K562 (cell line): ENCODE results near the gene RBMXL3. TPM values are rescaled to one million over a fixed set of nuclear protein-coding genes. Genes with fewer than 3 reads are reported as not detected.

ENCODE experiments used
- ATAC-seq: fragments of 200-7000 bp; cut with Tn5 transposase; 3 replicates; pipeline ENCODE4 v1.9.1; 2020; ENCODE audit warnings: moderate library complexity
- BruUV-seq: library from RNA; stranded (reverse); fragments of 400-500 nt; replicated peaks from 2 replicates; lab custom pipeline; 2021; lab: Mats Ljungman, UMichigan
- CTCF ChIA-PET: fragments of 300-600 bp; formaldehyde crosslinking; extraction: SDS; loops from one replicate; lab custom pipeline; 2021; ENCODE audit warnings: low intra/inter-chr PET ratio; lab: Yijun Ruan, JAX
- POLR2A ChIA-PET: fragments of 300-600, 350-650 bp; sonication (Branson Sonifier 250); formaldehyde crosslinking; extraction: SDS; loops from one replicate; lab custom pipeline; 2021; ENCODE audit warnings: antibody characterized with exemption, inconsistent platforms; lab: Yijun Ruan, JAX
- DNase-seq, 4 experiments: peaks; one replicate each; pipeline versions ENCODE4 v3.0.0 to v3.0.0-alpha.2; 2011 to 2018; ENCODE audit warnings: low spot score in 3 of 4, mixed read lengths in 3 of 4; ENCODE audit errors: extremely low read depth in 1 of 4
- FAIRE-seq: peaks from 2 replicates; lab custom pipeline; 2011; peaks lifted over from hg19 to GRCh38; lab: Jason Lieb, UNC
- H2AFZ ChIP-seq: 2 replicates; pipeline ENCODE4 v1.6.0; 2011; ENCODE audit warnings: low read depth, low read length, control low read depth, inconsistent platforms
- H3K27ac ChIP-seq: fragments of 200-600 bp; 3 replicates; pipeline ENCODE4 v1.8.0; 2011; ENCODE audit warnings: low read depth, mild to moderate bottlenecking, control low read depth, inconsistent platforms, low read length, moderate library complexity, mixed read lengths; ENCODE audit errors: extremely low read depth
- H3K27me3 ChIP-seq, 2 experiments: fragments of 300-600 bp in 1 of 2; 2 replicates in 1 of 2; 3 replicates in 1 of 2; pipeline versions ENCODE4 v1.6.0 to v1.8.0; 2011; ENCODE audit warnings: inconsistent platforms in 2 of 2, low read length in 2 of 2, mild to moderate bottlenecking in 1 of 2, mixed read lengths in 1 of 2, moderate library complexity in 1 of 2; ENCODE audit not compliant: control insufficient read depth in 2 of 2, insufficient read depth in 2 of 2
- H3K36me3 ChIP-seq: fragments of 300-600 bp; 3 replicates; pipeline ENCODE4 v1.8.0; 2011; ENCODE audit warnings: mild to moderate bottlenecking, low read length, inconsistent platforms; ENCODE audit not compliant: control insufficient read depth, insufficient read depth
- H3K4me1 ChIP-seq, 2 experiments: fragments of 200-600 bp in 1 of 2; replicated peaks in 1 of 2; 2 replicates in 1 of 2; 3 replicates in 1 of 2; pipeline versions ENCODE4 v1.5.1 to v1.8.0; 2011; ENCODE audit warnings: inconsistent platforms in 2 of 2, low read length in 2 of 2, mild to moderate bottlenecking in 1 of 2, mixed read lengths in 1 of 2, moderate library complexity in 1 of 2; ENCODE audit not compliant: control insufficient read depth in 2 of 2, insufficient read depth in 2 of 2
- H3K4me2 ChIP-seq: 2 replicates; pipeline ENCODE4 v1.6.1; 2011; ENCODE audit warnings: low read length, control low read depth, inconsistent platforms, mixed read lengths; ENCODE audit not compliant: insufficient read depth
- H3K4me3 ChIP-seq: fragments of 200-600 bp; sonication (generic), shearing (Covaris generic); 2 replicates; pipeline ENCODE4 v1.5.1; 2016; ENCODE audit warnings: control low read depth, inconsistent platforms
- H3K79me2 ChIP-seq: fragments of 200-600 bp; 3 replicates; pipeline ENCODE4 v1.8.0; 2011; ENCODE audit warnings: low read length, inconsistent platforms; ENCODE audit not compliant: control insufficient read depth, insufficient read depth
- H3K9ac ChIP-seq, 2 experiments: 2 replicates each; pipeline versions ENCODE4 v1.6.0 to v1.6.1; 2011; ENCODE audit warnings: low read depth in 2 of 2, low read length in 2 of 2, control low read depth in 1 of 2, inconsistent platforms in 1 of 2, mild to moderate bottlenecking in 1 of 2, mixed read lengths in 1 of 2; ENCODE audit not compliant: insufficient read depth in 1 of 2
- H3K9me1 ChIP-seq: one replicate; pipeline ENCODE4 v1.6.0; 2011; ENCODE audit warnings: inconsistent platforms, mild to moderate bottlenecking, low read length, moderate library complexity; ENCODE audit not compliant: control insufficient read depth, insufficient read depth
- H3K9me3 ChIP-seq: replicated peaks from 2 replicates; pipeline ENCODE4 v1.5.1; 2011; ENCODE audit warnings: low read depth, low read length, inconsistent platforms; ENCODE audit not compliant: control insufficient read depth, insufficient read depth
- H4K20me1 ChIP-seq: replicated peaks from 2 replicates; pipeline ENCODE4 v1.6.1; 2011; ENCODE audit warnings: low read length, inconsistent platforms, mixed read lengths; ENCODE audit not compliant: control insufficient read depth, insufficient read depth
- CBX1 ChIP-seq: sonication (generic); IDR thresholded peaks from 2 replicates; pipeline ENCODE4 v1.6.1; 2016; ENCODE audit warnings: antibody characterized with exemption, low read depth, mild to moderate bottlenecking
- ETS2 ChIP-seq: IDR thresholded peaks from 2 replicates; pipeline ENCODE4 v1.6.1; 2016; ENCODE audit warnings: borderline replicate concordance, missing genetic modification characterization, mild to moderate bottlenecking, moderate library complexity, missing compliant biosample characterization; ENCODE audit not compliant: poor library complexity, severe bottlenecking
- POLR2AphosphoS5 ChIP-seq: IDR thresholded peaks from 2 replicates; pipeline ENCODE4 v1.6.1; 2011; ENCODE audit warnings: mild to moderate bottlenecking, low read depth, low read length, moderate library complexity; ENCODE audit not compliant: control insufficient read depth, insufficient read depth
- PTTG1 ChIP-seq: fragments of 450-650 bp; IDR thresholded peaks from 2 replicates; pipeline ENCODE4 v1.6.1; 2016; ENCODE audit warnings: low read depth, mild to moderate bottlenecking, missing genetic modification characterization, missing compliant biosample characterization
- RAD51 ChIP-seq: fragments of 450-650 bp; IDR thresholded peaks from 2 replicates; pipeline ENCODE4 v1.7.1; 2016; ENCODE audit warnings: low read depth, mild to moderate bottlenecking, borderline replicate concordance
- ZNF12 ChIP-seq: sonication (generic); formaldehyde crosslinking; IDR thresholded peaks from 2 replicates; pipeline ENCODE4 v1.4.0; 2020; ENCODE audit warnings: mild to moderate bottlenecking, missing genetic modification reagents
- ZNF134 ChIP-seq: fragments of 250-450 bp; sonication (Bioruptor Pico); conservative IDR thresholded peaks from 2 replicates; pipeline ENCODE4 v1.4.0; 2020
- ZNF609 ChIP-seq: sonication (generic); formaldehyde crosslinking; IDR thresholded peaks from 2 replicates; pipeline ENCODE4 v1.8.1; 2023; ENCODE audit warnings: missing genetic modification reagents, mild to moderate bottlenecking, borderline replicate concordance
- WGBS: fragments of 100-300 bp; shearing (Covaris generic); methylation state at CpG from one replicate; pipeline ENCODE4 v1.1.6; 2016; ENCODE audit warnings: low coverage, mixed read lengths; ENCODE audit not compliant: insufficient coverage; ENCODE audit errors: missing lambda C conversion rate; 5-methylcytosine and 5-hydroxymethylcytosine counted together
- in situ Hi-C: fragments of 300-500 bp; cut with MboI; formaldehyde crosslinking; loops from 4 replicates; pipeline ENCODE4 v1.15.0; 2018; ENCODE audit warnings: inconsistent platforms, mixed read lengths
- intact Hi-C: fragments of 100-400 bp; cut with micrococcal nuclease; formaldehyde crosslinking; loops from 2 replicates; pipeline ENCODE4 v1.14.2; 2022
- polyA plus RNA-seq, 8 experiments: library from polyadenylated mRNA; depleted of rRNA in 4 of 8; stranded (reverse) in 5 of 8; unstranded in 3 of 8; fragments of >200 nt; fragmentation: Nextera tagmentation in 2 of 8; fragmentation: Illumina TruSeq in 1 of 8; extraction: Ambion mirVana in 2 of 8; extraction: Trizol in 1 of 8; gene quantifications; 2 replicates each; pipeline versions ENCODE4 v1.2.1 to v1.2.3, GENCODE V29; 2011 to 2014; ENCODE audit warnings: inconsistent platforms in 1 of 8, missing spikeins in 1 of 8
- total RNA-seq, 7 experiments: library from RNA; depleted of rRNA in 6 of 7; stranded (reverse); fragments of >200 nt in 6 of 7; fragmentation: Illumina TruSeq in 2 of 7; extraction: Trizol in 2 of 7; gene quantifications; 2 replicates each; pipeline versions ENCODE4 v1.2.1 to v1.2.3, GENCODE V29; 2011 to 2021; ENCODE audit warnings: low replicate concordance in 1 of 7
- TF ChIP-seq, protein P1 (sequence below): fragments of 250-450 bp; sonication (Bioruptor Pico); IDR thresholded peaks from 2 replicates; pipeline ENCODE4 v1.4.0; 2020; ENCODE audit warnings: mild to moderate bottlenecking, moderate library complexity

Gene RBMXL3
- total and polyA plus RNA-seq, 9 of the 15 experiments (the other 6 are each of a cell fraction or from before 2014, with no cell fraction given) = 0.03 to 0.31 (median 0.04) TPM; not detected in 6

DNA sequence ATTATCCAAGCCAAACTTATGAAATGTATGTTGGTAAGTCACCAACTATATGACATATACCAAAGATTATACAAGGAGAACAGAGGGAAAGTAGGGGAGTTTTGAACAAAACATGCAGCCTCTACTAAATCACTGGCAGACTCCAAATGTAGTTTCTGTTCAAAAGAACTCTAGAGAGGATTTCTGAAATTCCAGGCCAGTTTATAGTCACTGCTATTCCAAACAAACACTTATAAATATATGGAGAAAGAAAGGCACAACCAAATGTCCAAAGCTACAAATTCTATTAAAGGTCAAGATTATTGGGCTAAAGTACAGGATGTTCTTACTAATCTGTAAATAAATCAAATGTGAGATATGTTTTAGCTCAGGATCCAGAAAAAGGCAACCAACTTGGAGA lies 47.4 kb downstream of the RBMXL3 start:
- no peaks in the 10 kb centered on the region for H3K9me3 ChIP-seq
- no peak for ATAC-seq

GRCh38 chrX:115237056-115237455 lies 47.8 kb downstream of the RBMXL3 start:
- ATAC-seq = no peak
- no peak for TF ChIP-seq ETS2 (tag)
- TF ChIP-seq ZNF609 (CRISPR knock-in tag) = no peak
- TF ChIP-seq ZNF12 (CRISPR knock-in tag) = no peak
- no peak for TF ChIP-seq ZNF134

More for the DNA sequence above, 47.4 kb downstream of the RBMXL3 start:
- no peak overlapping the region for H3K9ac ChIP-seq
- CTCF ChIA-PET = no interaction called here
- POLR2A ChIA-PET = no interaction called here
- H3K4me2 ChIP-seq = no peak overlapping the region
- no peak overlapping the region for H2AFZ ChIP-seq
- no peaks in the 10 kb centered on the region for H3K36me3 ChIP-seq
- no peak overlapping the region for H3K4me3 ChIP-seq
- H3K27ac ChIP-seq = no peak overlapping the region
- TF ChIP-seq, protein P1, sequence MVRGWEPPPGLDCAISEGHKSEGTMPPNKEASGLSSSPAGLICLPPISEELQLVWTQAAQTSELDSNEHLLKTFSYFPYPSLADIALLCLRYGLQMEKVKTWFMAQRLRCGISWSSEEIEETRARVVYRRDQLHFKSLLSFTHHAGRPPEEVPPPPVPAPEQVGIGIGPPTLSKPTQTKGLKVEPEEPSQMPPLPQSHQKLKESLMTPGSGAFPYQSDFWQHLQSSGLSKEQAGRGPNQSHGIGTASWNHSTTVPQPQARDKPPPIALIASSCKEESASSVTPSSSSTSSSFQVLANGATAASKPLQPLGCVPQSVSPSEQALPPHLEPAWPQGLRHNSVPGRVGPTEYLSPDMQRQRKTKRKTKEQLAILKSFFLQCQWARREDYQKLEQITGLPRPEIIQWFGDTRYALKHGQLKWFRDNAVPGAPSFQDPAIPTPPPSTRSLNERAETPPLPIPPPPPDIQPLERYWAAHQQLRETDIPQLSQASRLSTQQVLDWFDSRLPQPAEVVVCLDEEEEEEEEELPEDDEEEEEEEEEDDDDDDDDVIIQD (CRISPR knock-in tag) = no peak
- TF ChIP-seq RAD51 = no peak
- TF ChIP-seq POLR2AphosphoS5 = no peak
- no peak for TF ChIP-seq PTTG1 (tag)
- TF ChIP-seq CBX1 = no peak
- BruUV-seq = no TSS peak
- no peaks in the 10 kb centered on the region for H3K9me1 ChIP-seq
- FAIRE-seq = no peak
- no peaks in the 10 kb centered on the region for H4K20me1 ChIP-seq
- no peak for DNase-seq
- intact Hi-C loops (no loop called here), in situ Hi-C loops (no loop called here)
- H3K79me2 ChIP-seq = no peaks in the 10 kb centered on the region
- peaks cover 4 to 5% of the 10 kb centered on the region in 2 experiments; a peak in 2 of 5 replicates for H3K27me3 ChIP-seq
- H3K4me1 ChIP-seq = no peaks in the 10 kb centered on the region

More at GRCh38 chrX:115237056-115237455, 47.8 kb downstream of the RBMXL3 start:
- Histone ChIP-seq H3K9me3 (no peaks in the 10 kb centered on the region), H3K79me2 (no peaks in the 10 kb centered on the region), H3K9ac (no peak overlapping the region), H3K4me2 (no peak overlapping the region), H3K9me1 (no peaks in the 10 kb centered on the region), H2AFZ (no peak overlapping the region), H3K36me3 (no peaks in the 10 kb centered on the region), H3K27me3 (peaks cover 4 to 5% of the 10 kb centered on the region in 2 experiments; a peak in 2 of 5 replicates), H4K20me1 (no peaks in the 10 kb centered on the region), H3K4me1 (no peaks in the 10 kb centered on the region), H3K4me3 (no peak overlapping the region), H3K27ac (no peak overlapping the region)
- intact Hi-C loops = no loop called here
- no TSS peak for BruUV-seq
- POLR2A ChIA-PET = interaction anchor here (0.8 kb wide), 1 partner anchor 22 kb away, joined by 3 read pairs; no protein-coding TSS in a partner anchor
- FAIRE-seq (no peak), DNase-seq (no peak)
- CTCF ChIA-PET = no interaction called here
- WGBS = 0% methylated on average over 1 of the region's 1 CpG
- in situ Hi-C loops = no loop called here
